GM18873 (cell line): ENCODE results near the gene NOTUM.
"Not testable (repeated sequence)": the region's sequence is repeated elsewhere in the genome, so short reads cannot be mapped to it uniquely, and the experiment has no call there.

Source experiments
- ATAC-seq: cut with Tn5 transposase; IDR thresholded peaks from one replicate; pipeline ENCODE4 v1.9.1; 2021; ENCODE audit warnings: mild to moderate bottlenecking, moderate library complexity, moderate number of reproducible peaks; ENCODE audit not compliant: unreplicated experiment, low FRiP score

The NOTUM gene

DNA sequence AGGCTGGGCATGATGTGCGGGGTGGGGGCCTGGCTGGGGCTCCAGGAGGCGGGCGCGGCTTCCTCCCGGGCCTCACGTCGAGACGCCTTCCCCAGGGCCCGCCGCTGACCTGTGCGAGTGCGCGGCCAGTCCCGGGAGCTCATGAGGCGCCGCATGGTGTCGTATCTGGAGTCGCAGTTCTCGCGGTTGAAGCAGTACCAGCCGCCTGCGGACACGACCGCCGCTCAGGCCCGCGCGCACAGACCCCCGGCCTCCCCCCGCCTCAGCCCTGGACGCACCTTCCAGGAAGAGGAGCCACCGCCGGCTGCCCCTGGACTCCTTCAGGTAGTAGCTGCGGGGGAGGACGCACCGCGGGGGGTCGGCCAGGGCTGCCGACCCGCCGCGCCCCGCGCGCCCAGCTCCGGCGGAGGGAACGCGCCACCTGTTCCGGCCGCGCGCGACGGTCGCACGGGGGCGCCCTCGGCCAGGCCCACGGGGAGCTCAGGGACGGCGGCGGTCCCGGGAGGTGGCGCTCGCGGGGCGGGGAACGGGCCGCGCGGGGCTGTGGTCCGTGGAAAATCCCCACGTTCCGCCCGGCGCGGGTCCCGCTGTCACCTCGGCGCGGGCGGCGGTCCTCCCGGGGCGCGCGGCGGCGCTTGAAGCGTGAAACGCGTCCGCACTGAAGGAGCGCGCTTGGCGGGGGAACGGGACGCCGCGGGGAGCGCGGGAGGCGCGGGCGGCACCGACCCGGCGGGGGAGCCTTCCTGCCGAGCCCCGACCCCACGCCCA, 1.4 kb downstream of the NOTUM start:
- no peak for ATAC-seq

DNA sequence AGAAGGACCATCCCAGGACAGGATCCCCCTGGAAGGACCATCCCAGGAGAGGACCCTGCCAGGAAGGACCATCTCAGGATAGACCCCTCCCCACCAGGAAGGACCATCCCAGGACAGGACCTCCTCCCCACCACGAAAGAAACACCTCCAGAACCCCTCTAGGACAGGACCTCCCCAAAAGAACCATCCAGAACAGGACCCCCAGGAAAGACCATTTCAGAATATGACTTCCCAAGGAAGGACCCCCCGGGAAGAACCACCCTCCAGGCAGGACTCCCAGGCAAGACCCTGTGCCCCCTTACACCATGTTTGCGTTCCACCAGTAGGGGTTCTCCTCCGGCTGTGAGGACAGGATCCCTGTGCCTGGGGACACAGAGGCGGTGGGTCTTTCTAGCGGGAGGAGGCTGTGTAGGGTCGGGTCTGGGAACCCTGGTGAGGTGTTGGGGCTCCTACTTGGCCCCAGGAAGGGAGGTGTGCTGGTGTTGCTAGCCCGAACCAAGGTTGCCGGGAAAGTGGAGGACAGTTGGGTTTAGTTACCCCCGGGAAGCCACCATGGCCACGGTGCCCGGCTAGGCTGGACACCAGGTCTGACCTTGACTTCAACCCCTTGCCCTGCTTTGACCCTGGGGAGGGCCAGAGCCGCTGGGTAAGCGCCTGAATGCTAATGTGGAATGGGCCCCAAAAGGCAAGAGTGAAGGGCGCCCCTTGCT, 2.2 kb downstream of the NOTUM start:
- no peak for ATAC-seq

DNA sequence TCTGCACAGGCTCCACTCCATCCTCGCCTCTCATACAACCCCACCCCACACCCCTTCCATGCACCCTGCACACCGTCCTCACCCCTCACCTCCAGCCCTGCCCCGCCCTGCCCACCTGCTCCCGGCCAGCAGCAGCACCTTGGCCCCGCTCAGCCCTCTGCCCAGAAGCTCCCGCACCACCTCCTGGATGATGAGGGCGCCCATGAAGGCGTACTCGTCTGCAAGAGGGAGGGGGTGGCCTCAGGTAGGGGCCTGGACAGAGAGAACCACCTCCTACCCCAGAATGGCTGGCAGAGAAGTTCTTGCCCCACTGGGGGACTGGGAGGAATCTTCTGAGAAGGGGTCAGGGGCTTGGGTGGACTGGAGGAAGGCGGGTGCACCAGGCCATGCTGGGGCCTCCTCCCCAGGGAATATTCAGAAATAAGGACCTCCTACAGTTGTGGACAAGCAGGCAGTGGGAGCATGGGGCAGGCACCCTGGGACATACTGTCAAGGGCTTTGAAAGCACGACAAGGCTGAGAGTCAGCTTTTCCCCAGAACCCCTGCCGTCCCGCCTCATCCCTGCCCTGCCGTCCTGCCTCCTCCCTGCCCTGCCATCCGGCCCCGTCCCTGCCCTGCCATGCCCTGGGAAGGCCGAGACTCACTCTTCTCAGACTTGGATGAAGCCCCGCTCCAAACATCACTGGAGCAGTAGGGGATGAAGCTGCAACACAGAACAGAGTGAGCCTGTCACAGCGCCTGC, 3.1 kb downstream of the NOTUM start:
- no peak for ATAC-seq

DNA sequence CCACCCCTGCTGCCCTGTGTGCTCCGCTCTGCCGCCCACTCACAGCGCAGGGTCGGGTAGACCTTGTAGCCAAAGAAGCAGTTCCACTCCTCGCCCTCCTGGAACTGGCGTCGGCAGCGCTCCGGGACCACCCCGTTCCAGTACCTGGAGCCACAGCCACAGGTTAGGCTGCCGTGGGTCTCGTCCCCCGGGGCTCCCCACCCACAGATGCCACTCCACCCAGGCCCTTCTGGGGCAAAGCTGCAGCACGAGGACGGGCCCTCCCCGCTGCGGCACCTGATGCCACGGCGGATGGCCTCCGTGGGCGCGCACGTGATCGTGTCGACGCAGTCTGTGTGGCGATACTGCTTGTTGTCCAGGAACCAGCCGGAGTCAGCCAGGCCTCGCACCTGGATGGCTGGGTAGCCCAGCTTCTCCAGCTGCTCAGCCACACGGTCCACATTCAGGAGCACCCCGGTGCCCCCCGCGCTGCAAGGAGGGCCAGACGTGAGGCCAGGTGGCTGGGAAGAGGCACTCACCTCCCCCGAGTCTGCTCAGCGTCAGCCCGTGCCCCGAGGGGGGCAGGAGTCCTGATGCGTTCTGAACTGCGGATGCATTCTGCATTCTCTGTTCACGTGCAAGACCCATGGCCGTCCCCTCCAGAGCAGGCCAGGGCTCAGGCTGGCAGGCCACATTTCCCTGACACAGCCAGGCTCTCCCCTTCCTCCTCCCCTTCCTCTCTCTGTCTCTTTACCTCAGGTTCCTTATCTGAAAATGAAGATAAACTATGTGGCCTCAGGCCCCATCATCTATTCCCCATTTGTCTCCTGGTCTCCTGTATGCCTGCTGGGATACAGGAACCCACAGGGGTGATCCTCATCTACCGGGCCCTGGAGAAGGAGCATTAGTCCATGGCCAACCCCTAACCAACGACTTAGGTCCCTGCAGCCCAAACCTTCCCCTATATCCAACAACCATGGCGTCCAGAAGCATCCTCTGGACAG, 4.1 kb downstream of the NOTUM start:
- no peak for ATAC-seq

DNA sequence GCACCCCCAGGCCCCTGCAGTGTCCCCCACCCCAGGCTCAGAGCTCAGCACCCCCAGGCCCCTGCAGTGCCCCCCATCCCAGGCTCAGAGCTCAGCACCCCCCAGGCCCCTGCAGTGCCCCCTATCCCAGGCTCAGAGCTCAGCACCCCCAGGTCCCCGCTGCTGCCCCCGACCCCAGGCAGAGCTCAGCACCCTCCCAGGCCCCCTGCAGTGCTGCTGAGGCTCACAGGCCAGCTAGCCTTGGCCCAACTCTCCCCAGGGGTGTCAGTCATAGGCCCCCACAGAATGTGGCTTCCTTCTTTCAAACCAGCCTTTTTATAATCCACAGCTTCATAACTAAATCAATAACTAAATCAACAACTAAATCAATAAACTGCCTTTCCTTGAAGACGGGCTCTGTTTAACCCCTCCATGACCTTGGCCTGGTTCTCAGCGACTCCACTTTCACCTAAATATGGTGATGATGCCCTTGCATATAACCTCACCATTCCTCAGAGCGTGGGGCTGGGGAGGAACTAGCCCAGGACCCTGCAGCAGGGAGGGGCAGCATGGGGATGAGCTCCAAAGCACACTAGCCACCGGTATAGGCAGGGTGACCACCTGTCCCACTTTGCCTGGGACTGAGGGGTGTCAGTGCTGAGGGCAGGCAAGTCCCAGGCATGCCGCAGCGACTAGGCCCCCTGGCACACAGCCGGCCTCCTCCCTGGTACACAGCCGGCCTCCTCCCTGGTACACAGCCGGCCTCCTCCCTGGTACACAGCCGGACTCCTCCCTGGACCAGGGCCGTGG, 5.0 kb downstream of the NOTUM start:
- ATAC-seq: no peak

DNA sequence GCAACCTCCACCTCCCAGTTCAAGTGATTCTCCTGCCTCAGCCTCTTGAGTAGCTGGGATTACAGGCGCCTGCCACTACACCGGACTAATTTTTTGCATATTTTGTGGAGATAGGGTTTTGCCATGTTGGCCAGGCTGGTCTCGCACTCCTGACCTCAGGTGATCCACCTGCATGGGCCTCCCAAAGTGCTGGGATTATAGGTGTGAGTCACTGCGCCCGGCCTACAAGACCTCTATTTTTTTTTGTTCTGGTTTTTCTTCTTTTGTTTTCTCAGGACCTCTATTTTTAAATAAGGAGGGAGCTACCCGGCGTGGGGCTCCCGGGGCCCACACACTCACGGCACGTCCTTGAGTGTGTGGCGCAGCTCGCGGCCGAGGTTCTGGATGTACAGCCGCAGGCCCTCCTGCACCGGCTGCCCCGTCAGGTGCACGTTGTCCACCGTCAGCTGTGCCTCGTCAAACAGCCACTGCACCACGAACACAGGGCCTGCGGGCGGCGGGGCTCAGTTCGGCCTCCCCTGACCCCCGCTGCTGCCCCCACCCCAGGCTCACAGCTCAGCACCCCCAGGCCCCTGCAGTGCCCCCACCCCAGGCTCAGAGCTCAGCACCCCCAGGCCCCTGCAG, 5.8 kb downstream of the NOTUM start:
- no peak for ATAC-seq

DNA sequence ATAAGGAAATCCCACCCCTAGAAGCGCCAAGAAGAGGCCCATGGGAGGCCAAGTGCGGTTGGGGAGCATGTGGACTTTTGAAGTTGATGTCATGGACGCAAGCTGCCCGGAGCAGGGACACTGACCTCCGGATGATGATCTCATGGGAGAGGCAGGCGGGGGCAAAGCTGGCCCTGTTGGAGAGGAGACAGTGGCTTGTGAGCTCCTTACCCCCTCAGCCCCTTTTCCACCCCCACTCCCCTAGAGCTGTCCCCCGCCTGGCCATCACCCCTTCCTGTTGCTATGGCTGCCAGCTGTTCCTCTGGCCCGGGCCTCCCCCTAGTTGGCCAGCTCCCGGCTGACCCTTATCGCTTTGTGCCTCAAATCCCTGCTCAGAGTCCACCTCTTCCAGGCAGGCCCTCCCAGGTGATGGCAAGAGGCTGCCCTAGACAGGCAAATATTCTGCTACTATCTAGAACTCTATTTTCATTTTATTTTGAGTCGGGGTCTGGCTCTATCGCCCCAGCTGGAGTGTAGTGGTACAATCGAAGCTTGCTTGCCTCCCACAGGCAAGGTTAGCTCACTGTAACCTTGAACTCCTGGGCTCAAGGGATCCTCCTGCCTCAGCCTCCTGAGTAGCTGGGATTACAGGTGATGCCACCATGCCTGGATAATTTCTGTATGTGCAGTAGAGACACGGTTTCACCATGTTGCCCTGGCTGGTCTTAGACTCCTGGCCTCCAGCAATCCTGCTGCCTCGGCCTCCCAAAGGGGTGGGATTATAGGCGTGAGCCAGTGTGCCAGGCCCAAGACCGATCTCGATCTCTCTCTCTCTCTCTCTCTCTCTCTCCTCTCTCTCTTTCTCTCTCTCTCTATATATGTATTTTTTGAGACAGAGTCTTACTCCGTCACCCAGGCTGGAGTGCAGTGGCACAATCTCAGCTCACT, 6.6 kb downstream of the NOTUM start:
- no peak for ATAC-seq

DNA sequence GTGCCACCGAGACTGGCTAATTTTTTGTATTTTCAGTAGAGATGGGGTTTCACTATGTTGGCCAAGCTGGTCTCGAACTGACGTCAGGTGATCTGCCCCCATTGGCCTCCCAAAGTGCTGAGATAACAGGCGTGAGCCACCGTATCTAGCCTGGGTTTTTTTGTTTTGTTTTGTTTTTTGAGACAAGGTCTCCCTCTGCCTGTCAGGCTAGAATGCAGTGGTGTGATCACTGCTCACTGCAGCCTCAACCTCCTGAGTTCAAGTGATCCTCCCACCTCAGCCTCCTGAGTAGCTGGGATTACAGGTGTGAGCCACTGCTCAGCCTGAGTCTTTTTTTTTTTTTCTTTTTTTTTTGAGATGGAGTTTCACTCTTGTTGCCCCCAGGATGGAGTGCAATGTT, 7.5 kb downstream of the NOTUM start:
- ATAC-seq: not testable (repeated sequence)

DNA sequence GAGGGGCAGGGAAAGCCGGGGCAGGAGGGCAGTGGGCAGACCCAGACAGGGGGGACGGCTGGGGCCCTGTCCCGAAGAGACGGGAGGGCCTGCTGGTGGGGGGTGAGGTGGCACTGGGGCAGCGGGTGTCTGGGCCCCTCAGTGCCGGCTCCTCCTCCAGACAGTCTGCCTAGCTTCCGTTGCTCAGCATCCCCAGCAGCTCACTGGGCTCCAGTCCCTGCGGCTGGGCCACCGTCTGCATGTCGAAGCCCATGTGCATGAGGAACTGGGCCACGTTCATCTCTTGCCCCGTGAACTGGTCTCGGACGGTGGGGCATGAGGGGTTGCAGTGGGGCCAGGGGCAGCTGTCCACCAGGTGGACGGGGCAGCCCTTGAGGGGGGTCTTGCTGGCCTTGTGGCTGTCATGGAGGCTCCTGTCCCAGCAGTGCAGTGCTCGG, 8.2 kb downstream of the NOTUM start:
- no peak for ATAC-seq

DNA sequence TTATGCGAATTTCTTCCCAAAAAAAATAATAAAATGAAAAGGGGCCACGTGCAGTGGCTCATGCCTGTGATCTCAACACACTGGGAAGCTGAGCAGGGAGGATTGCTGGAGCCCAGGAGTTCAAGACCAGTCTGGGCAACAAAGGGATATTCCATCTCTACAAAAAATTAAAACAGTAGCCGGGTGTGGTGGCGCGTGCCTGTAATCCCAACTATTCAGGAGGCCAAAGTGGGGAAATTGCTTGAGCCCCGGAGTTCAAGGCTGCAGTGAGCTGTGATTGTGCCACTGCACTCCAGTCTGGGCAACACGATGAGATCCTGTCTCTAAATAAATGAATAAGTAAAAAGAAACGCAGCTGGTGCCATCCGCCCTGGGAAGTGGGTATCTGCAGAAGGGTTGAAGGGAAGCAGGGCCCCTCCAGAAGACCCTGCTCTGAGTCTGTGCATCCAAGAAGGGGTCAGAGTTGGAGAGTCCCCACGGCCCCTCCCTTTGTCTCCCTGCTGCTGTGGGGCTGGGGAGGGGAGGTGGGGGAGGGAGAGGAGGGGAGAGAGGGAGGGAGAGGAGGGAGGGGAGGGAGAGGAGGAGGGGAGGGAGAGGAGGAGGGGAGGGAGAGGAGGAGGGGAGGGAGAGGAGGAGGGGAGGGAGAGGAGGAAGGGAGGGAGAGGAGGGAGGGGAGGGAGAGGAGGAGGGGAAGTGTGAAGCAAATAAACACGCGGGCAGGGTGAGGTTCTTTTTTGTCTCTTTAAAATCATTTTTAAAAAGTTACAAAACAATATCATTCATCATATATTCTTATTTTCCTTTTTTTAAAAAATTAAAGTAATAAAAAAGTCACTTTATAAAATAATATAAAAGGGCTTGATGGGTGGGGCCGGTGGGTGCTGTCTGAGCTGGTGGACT, 9.0 kb downstream of the NOTUM start:
- ATAC-seq: no peak

DNA sequence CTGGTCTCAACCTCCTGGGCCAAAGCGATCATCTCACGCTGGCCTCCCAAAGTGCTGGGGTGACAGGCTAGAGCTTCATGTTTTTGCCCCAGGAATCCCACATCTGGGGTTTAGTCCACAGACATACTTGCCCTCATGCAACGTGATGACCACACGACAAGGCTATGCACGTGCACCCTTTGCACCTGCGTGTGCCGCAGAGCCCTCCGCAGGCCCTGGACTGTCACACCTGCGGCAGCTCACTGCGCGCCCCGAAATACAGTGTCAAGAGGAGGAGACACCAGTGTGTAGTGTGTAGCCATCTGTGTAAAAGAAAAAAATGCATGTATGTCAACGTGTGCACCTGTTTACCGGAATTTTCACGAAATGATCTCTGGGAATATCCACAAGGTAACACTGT, 10.5 kb downstream of the NOTUM start:
- no peak for ATAC-seq

DNA sequence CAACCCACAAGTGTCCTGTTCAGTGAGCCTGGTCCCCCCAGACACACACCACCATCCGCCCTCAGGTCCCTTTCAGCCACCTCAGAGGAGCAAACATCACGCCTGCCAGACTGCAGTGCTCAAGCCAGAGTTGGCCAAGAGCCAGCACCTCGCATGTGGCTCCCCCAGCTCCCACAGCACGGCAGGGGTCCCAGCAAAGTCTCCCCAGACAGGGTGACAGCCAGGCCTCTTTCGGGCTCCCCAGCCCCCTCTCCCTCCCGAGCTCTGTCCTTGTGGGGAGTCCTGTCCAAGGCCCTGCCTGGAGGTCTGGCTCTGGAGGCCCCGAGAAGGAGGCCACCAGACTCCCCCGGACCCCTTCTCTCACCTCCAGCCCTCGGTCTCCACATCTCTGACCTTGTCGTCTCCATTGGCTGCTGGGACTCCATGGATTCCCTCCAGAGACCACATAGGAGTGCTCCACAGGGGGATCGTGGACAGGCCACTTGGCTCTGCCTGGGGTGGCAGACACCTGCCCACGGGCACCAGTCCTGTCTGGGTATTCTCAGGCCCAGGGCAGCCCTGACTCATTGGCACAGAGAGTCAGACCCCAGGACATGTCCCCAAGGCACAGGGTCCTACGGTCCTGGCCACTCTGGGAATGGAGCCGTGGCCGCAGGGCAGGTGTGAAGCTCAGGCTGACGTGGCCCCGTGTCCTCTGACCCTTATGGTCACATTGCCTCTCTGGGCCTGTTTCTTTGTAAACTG, 12.2 kb downstream of the NOTUM start:
- no peak for ATAC-seq

DNA sequence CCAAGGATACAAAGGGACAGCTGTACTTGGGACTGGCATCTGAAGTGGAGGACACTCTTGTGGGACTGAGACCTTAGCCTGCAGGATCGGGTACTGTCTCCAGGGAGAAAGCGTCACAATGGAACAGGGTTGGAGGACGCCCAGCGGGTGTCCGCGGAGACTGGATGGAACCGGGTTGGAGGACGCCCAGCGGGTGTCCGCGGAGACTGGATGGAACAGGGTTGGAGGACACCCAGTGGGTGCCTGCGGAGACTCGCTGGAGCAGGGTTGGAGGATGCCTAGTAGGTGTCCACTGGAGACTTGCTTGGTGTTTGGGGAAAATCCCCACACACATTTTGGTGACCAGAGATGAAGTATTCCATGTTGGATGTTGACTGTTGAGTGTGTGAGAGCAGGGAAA, 13.8 kb downstream of the NOTUM start, which contains the start of gene MYADML2:
TSS of gene MYADML2 (minus strand) at position 45 of the 400 bp plus-strand sequence. CDS start 5,492 bp downstream, outside the sequence.
- no peak for ATAC-seq

DNA sequence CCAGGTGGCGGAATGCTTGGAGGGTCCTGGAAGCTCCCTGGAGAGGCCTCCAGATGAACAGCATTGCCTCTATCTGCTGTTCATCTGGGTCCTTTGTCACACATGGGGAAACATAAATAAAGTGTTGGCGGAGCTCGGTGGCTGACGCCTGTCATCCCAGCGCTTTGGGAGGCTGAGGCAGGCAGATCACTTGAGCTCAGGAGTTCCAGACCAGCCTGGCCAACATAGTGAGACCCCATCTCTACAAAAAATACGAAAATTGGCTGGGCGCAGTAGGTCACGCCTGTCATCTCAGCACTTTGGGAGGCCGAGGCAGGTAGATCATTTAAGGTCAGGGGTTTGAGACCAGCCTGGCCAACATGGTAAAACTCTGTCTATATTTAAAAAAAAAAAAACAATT, 16.1 kb downstream of the NOTUM start:
- no peak for ATAC-seq

DNA sequence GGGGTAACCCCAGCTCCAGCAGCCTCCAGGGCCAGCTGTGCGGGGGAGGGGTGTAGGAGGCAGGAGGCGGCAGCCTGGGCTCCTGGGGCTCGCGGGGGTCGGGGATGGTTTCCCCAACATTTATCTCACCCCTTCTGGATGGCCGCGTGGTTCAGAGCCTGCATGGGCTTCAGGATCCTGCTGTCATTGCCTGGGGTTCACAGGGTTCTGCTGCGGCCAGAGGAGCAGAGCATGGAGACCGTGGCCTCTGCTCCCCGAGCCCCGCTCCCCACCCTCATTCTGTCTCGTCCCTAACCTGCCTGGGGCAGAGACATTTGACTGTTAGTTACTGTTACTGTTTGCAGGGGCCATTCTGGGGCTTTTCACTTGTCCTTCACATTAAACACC, 18.8 kb downstream of the NOTUM start:
- ATAC-seq: no peak

DNA sequence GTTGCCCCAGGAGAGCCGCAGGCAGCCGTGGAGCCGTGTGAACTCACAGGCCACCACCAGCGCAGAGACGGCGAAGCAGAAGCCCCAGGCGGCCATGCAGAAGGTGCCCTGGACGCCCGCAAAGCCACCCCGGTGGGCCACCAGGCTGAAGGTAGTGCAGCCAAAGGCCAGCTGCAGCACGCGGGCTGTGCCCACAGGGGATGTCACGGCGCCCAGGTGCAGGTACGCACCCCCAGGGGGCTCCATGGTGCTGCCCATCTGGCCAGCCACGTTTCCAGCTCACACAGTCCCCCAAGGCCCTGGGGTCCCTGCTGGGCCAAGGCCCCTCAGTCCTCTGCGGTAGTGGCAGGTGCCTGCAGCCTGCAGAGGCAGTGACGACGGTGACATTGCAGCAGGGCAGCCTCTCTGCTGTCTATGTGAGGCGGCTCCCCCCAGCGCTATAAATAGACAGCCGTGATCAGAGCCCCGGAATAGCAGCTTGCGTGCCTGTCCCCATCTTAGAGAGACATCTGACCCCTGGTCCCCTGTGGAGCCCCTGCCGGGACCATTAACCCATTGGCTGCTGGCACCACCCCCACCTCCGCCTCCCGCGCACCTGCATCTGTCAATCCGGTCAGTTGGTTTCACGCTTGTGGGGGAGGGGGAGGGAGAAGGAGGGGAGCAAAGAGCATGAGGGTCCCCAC, 19.4 kb downstream of the NOTUM start:
- no peak for ATAC-seq
